ENCODE data around the gene RBPJ. TPM values are rescaled to one million over a fixed set of nuclear protein-coding genes. Genes with fewer than 3 reads are reported as not detected.

RBPJ gene
- 16.2 and 18.1 TPM in 2 replicates for total RNA-seq

GRCh38 chr4:26320538-26321372, at the start of gene RBPJ:
RBPJ (plus strand) TSS chr4:26321014; CDS start chr4:26321029, 15 bp downstream.

Other genes with a start within 250 kb of the RBPJ start
- gene CCKAR, start 169.5 kb downstream of the RBPJ start, total RNA-seq, result not detected in 2 replicates

Data from hair follicular keratinocyte (primary cell).